Kidney tubule cell (primary cell): Measurements from ENCODE around the gene NHLRC1.

Experiments
- DNase-seq: peaks from one replicate; pipeline ENCODE4 v3.0.0-alpha.2; 2018; ENCODE audit warnings: low spot score

The NHLRC1 gene

GRCh38 chr6:18139935-18140621, 17.6 kb upstream of the NHLRC1 start:
- no peak for DNase-seq

GRCh38 chr6:18138906-18139305, 16.4 kb upstream of the NHLRC1 start:
- DNase-seq = no peak

- no peak for DNase-seq
Observed at GRCh38 chr6:18136260-18136659, 13.8 kb upstream of the NHLRC1 start.

- DNase-seq = no peak
Observed at GRCh38 chr6:18135171-18135570, 12.7 kb upstream of the NHLRC1 start.

GRCh38 chr6:18132346-18132745, 9.9 kb upstream of the NHLRC1 start:
- no peak for DNase-seq

GRCh38 chr6:18126121-18126520, 3.6 kb upstream of the NHLRC1 start:
- DNase-seq = no peak

GRCh38 chr6:18121580-18122127, 823 bp downstream of the NHLRC1 start:
- no peak for DNase-seq

- DNase-seq = no peak
Observed at GRCh38 chr6:18119236-18119635, 3.2 kb downstream of the NHLRC1 start.

- DNase-seq = no peak
Observed at GRCh38 chr6:18118330-18118729, 4.1 kb downstream of the NHLRC1 start.

- DNase-seq = no peak
Observed at GRCh38 chr6:18117136-18117535, 5.3 kb downstream of the NHLRC1 start.

GRCh38 chr6:18115356-18115755, 7.1 kb downstream of the NHLRC1 start:
- DNase-seq = no peak

GRCh38 chr6:18110162-18110561, 12.3 kb downstream of the NHLRC1 start:
- no peak for DNase-seq

GRCh38 chr6:18107061-18107460, 15.4 kb downstream of the NHLRC1 start:
- no peak for DNase-seq

- DNase-seq = no peak
Observed at GRCh38 chr6:18102783-18103509, 19.5 kb downstream of the NHLRC1 start.

- DNase-seq = no peak
Observed at GRCh38 chr6:18101873-18102272, 20.6 kb downstream of the NHLRC1 start.

- DNase-seq = peak; percentile 43
Observed at GRCh38 chr6:18101271-18101670, 21.2 kb downstream of the NHLRC1 start.

- no peak for DNase-seq
Observed at GRCh38 chr6:18100296-18100695, 22.2 kb downstream of the NHLRC1 start.

- DNase-seq = peak; percentile 22
Observed at GRCh38 chr6:18099511-18099910, 23.0 kb downstream of the NHLRC1 start.

- DNase-seq = no peak
Observed at GRCh38 chr6:18096423-18096822, 26.1 kb downstream of the NHLRC1 start.

- no peak for DNase-seq
Observed at GRCh38 chr6:18091382-18091781, 31.1 kb downstream of the NHLRC1 start.

GRCh38 chr6:18090349-18090786, 32.1 kb downstream of the NHLRC1 start:
- no peak for DNase-seq

GRCh38 chr6:18088419-18089296, 33.8 kb downstream of the NHLRC1 start:
- DNase-seq = no peak
